OCI-LY7 (cell line): ENCODE measurements around the gene MARK3. TPM values are rescaled to one million over a fixed set of nuclear protein-coding genes. Genes with fewer than 3 reads are reported as not detected.
A peak's percentile ranks its signal among the peaks of the same experiment; 100 is the strongest.
"Not testable (repeated sequence)": the region's sequence is repeated elsewhere in the genome, so short reads cannot be mapped to it uniquely, and the experiment has no call there.

Experiments used
- BruUV-seq: library from RNA; stranded (reverse); fragments of 400-500 nt; replicated peaks from 2 replicates; lab custom pipeline; 2021; lab: Mats Ljungman, UMichigan
- CTCF ChIA-PET: fragments of 300-600 bp; sonication (Branson Sonifier 250); formaldehyde crosslinking; loops from one replicate; lab custom pipeline; 2022; ENCODE audit warnings: antibody characterized with exemption; ENCODE audit not compliant: unreplicated experiment; lab: Charles Lee
- POLR2A ChIA-PET: fragments of 300-600 bp; sonication (Branson Sonifier 250); formaldehyde crosslinking; loops from one replicate; lab custom pipeline; 2022; ENCODE audit warnings: antibody characterized with exemption; lab: Charles Lee
- DNase-seq: peaks from one replicate; pipeline ENCODE4 v3.0.0-alpha.2; 2015; ENCODE audit warnings: low spot score
- H2AFZ ChIP-seq: fragments of 200-600 bp; sonication (generic), shearing (Covaris generic); 2 replicates; pipeline ENCODE4 v1.6.1; 2014; ENCODE audit warnings: mild to moderate bottlenecking, antibody characterized with exemption, low read length, moderate library complexity
- H3K27ac ChIP-seq: fragments of 200-600 bp; sonication (generic); 2 replicates; pipeline ENCODE4 v1.5.1; 2014; ENCODE audit warnings: mixed run types, low read depth, mild to moderate bottlenecking, moderate library complexity, low read length, inconsistent platforms; ENCODE audit not compliant: poor library complexity, severe bottlenecking
- H3K36me3 ChIP-seq: fragments of 200-600 bp; sonication (generic); 2 replicates; pipeline ENCODE4 v1.6.1; 2014; ENCODE audit warnings: mild to moderate bottlenecking, antibody characterized with exemption, low read length, moderate library complexity, mixed read lengths; ENCODE audit not compliant: insufficient read depth
- H3K4me1 ChIP-seq: fragments of 200-600 bp; sonication (generic); 2 replicates; pipeline ENCODE4 v1.5.1; 2014; ENCODE audit warnings: mild to moderate bottlenecking, low read length; ENCODE audit not compliant: insufficient read depth, poor library complexity, severe bottlenecking
- H3K4me2 ChIP-seq: fragments of 200-600 bp; sonication (generic); 2 replicates; pipeline ENCODE4 v1.6.1; 2014; ENCODE audit warnings: mild to moderate bottlenecking, low read length
- H3K4me3 ChIP-seq: fragments of 200-600 bp; sonication (generic); 2 replicates; pipeline ENCODE4 v1.5.1; 2014; ENCODE audit warnings: mild to moderate bottlenecking, low read depth, low read length; ENCODE audit not compliant: poor library complexity, severe bottlenecking
- H3K79me2 ChIP-seq: fragments of 200-600 bp; sonication (generic); 2 replicates; pipeline ENCODE4 v1.6.1; 2016; ENCODE audit warnings: low read depth, mild to moderate bottlenecking, low read length, moderate library complexity, mixed read lengths; ENCODE audit not compliant: insufficient read depth
- H3K9me2 ChIP-seq: fragments of 200-600 bp; sonication (generic); 2 replicates; pipeline ENCODE4 v1.6.1; 2016; ENCODE audit warnings: mild to moderate bottlenecking, low read length, mixed read lengths; ENCODE audit not compliant: insufficient read depth
- H3K9me3 ChIP-seq: fragments of 200-600 bp; sonication (generic); 2 replicates; pipeline ENCODE4 v1.6.1; 2014; ENCODE audit warnings: mild to moderate bottlenecking, mixed run types, low read length, mixed read lengths
- H4K20me1 ChIP-seq: fragments of 200-600 bp; sonication (generic); 2 replicates; pipeline ENCODE4 v1.6.1; 2014; ENCODE audit warnings: mild to moderate bottlenecking, antibody characterized with exemption, low read length, moderate library complexity, mixed read lengths; ENCODE audit not compliant: insufficient read depth
- EZH2phosphoT487 ChIP-seq: fragments of 200-600 bp; sonication (generic); IDR thresholded peaks from 2 replicates; pipeline ENCODE4 v1.6.1; 2018; ENCODE audit warnings: low read depth, borderline replicate concordance, mild to moderate bottlenecking, mixed run types, antibody characterized with exemption, low read length, moderate library complexity, mixed read lengths
- intact Hi-C: fragments of 100-400 bp; cut with micrococcal nuclease; formaldehyde crosslinking; loops from one replicate; pipeline ENCODE4 v1.10.0; 2022; ENCODE audit not compliant: unreplicated experiment
- total RNA-seq, 2 experiments: library from RNA; depleted of rRNA in 1 of 2; stranded (reverse); fragments of >200 nt in 1 of 2; shearing (Covaris generic) in 1 of 2; gene quantifications; 2 replicates each; pipeline ENCODE4 v1.2.3, GENCODE V29; 2014 to 2022
- TF ChIP-seq, protein P1 (sequence below): fragments of 200-600 bp; sonication (generic); conservative IDR thresholded peaks from 2 replicates; pipeline ENCODE4 v1.5.1; 2014; ENCODE audit warnings: mild to moderate bottlenecking, antibody characterized with exemption, low read length, moderate library complexity, mixed read lengths

The MARK3 gene
- total RNA-seq, 2 experiments from 2014 or later: 70.8 to 83.6 TPM

DNA sequence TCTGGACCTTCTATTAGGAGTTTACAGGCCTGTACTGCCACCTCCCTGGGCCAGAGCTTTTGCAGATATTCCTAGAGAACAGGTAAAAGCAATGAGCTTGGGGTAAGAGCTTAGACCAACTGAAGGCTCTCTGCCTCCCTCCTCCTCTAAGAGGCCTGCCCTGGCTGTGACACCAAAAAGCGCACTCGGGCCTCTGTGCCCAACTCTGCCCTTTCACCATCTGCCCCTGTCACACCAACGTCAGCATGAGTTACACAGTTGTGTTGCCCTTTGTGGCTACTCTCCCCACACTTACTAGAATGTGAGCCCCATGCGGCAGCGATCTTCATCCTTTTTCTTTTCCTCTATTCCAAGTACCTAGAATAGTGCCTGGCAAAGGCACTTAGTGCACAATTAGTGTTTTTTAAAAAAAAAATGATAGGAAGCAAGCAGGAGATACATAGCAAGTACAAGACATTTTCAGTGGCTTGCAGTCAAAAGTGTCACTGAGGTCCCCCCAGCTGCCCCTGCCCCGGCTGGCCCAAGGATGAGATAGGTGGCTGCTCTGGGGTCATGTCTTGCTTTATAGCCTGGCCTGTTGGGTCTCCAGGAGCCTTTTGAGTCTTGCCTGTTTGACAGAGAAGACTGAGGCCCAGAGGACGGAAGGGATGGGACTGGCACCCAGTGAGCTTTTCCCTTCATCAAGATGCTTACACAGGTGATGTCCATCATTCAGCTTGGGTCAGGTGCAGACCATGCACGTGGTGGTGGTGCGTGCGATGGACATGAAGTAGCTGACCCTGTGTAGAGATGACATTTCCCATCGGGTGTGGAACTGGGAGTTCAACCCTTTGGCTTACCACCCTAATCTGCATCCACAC, 124.9 kb downstream of the MARK3 start:
- no peak for TF ChIP-seq EZH2phosphoT487
- TF ChIP-seq, protein P1, sequence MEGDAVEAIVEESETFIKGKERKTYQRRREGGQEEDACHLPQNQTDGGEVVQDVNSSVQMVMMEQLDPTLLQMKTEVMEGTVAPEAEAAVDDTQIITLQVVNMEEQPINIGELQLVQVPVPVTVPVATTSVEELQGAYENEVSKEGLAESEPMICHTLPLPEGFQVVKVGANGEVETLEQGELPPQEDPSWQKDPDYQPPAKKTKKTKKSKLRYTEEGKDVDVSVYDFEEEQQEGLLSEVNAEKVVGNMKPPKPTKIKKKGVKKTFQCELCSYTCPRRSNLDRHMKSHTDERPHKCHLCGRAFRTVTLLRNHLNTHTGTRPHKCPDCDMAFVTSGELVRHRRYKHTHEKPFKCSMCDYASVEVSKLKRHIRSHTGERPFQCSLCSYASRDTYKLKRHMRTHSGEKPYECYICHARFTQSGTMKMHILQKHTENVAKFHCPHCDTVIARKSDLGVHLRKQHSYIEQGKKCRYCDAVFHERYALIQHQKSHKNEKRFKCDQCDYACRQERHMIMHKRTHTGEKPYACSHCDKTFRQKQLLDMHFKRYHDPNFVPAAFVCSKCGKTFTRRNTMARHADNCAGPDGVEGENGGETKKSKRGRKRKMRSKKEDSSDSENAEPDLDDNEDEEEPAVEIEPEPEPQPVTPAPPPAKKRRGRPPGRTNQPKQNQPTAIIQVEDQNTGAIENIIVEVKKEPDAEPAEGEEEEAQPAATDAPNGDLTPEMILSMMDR: no peak
- BruUV-seq: no TSS peak
- Histone ChIP-seq H3K4me1 (no peaks in the 10 kb centered on the region), H3K4me3 (no peak overlapping the region), H3K9me2 (no peaks in the 10 kb centered on the region), H3K9me3 (no peaks in the 10 kb centered on the region), H3K27ac (no peak overlapping the region), H3K79me2 (no peaks in the 10 kb centered on the region), H4K20me1 (no peaks in the 10 kb centered on the region), H2AFZ (no peak overlapping the region), H3K36me3 (peaks cover 20% of the 10 kb centered on the region; the same call in 1 of the 2 replicates), H3K4me2 (no peak overlapping the region)
- no peak for DNase-seq
- intact Hi-C loops: no loop called here
- POLR2A ChIA-PET: no interaction called here
- CTCF ChIA-PET: no interaction called here

DNA sequence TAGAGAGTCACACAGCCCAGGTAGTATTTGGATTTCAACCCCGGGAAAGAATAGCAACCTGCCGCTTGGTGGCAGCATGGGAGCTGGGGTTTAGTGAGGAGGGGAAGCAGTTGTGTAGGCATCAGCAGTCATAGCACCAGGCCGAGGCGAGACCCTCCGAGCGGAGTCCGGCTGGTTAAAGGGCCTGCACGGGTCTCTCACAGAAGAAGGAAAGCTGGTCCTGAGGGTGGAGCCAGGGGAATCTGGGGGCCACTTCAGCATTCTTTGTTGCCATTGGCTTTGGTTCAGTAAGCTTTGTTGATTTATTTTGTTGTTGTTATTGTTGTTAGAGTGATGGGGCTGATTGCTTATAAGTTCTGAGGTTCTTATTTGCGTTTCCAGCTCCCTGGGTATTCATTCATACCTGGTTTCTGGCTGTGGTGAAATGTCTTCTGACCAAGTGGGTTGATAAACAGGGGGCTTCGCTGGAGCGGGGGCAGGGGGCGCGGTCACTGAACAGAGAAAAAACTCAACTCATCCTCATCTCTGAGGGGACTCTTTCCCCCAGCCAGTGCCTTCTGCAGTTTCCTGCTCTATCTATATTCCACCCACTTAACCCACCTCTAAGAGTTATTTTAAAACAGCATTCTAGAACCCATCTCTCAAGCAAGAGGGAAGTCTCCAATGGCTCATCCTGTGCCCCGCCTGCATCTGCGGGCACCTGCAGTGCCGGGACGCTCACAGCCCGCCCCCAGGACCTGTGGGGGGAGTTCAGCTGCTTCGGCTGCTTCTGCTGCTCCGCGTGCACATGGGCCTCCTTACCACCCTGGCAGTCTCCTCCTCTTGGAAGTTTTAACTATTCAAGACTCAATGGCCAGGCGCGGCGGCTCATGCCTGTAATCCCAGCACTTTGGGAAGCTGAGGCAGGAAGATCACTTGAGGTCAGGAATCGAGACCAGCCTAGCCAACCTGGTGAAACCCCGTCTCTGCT, 125.8 kb downstream of the MARK3 start:
- no peak overlapping the region for H3K4me3 ChIP-seq
- no peaks in the 10 kb centered on the region for H3K9me2 ChIP-seq
- no peaks in the 10 kb centered on the region for H3K79me2 ChIP-seq
- no peaks in the 10 kb centered on the region for H4K20me1 ChIP-seq
- intact Hi-C loops: no loop called here
- no TSS peak for BruUV-seq
- POLR2A ChIA-PET: interaction anchor here (0.7 kb wide), 1 partner anchor 106 kb away, joined by 5 read pairs; no protein-coding TSS in a partner anchor
- no peak overlapping the region for H3K4me2 ChIP-seq
- no peak overlapping the region for H3K27ac ChIP-seq
- CTCF ChIA-PET: no interaction called here
- H3K4me1 ChIP-seq: no peaks in the 10 kb centered on the region
- DNase-seq: no peak
- H2AFZ ChIP-seq: no peak overlapping the region
- no peaks in the 10 kb centered on the region for H3K9me3 ChIP-seq
- no peak for TF ChIP-seq EZH2phosphoT487
- TF ChIP-seq, protein P1: peak; percentile 55
- peaks cover 16% of the 10 kb centered on the region; the same call in 1 of the 2 replicates for H3K36me3 ChIP-seq

DNA sequence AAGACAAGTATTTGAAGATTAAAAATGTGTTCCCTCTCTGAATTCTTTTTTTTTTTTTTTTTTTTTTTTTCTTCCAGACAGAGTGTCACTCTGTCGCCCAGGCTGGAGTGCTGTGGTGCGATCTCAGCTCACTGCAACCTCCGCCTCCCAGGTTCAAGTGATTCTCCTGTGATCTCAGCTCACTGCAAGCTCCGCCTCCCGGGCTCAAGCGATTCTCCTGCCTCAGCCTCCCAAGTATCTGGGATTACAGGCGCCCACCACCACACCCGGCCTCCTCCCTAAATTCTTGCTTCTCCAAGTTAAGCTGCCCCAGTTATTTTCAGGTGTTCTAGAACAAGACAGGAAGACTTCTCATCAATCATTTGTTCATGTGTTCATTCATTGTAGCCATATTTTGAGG, 127.0 kb downstream of the MARK3 start:
- H3K9me2 ChIP-seq, BruUV-seq, H3K9me3 ChIP-seq, H4K20me1 ChIP-seq, H3K79me2 ChIP-seq, intact Hi-C loops, H3K4me3 ChIP-seq, H3K4me1 ChIP-seq, CTCF ChIA-PET, H3K27ac ChIP-seq, H3K4me2 ChIP-seq, DNase-seq, H2AFZ ChIP-seq: not testable (repeated sequence)
- POLR2A ChIA-PET: interaction anchor here (0.7 kb wide), 1 partner anchor 107 kb away, joined by 5 read pairs; no protein-coding TSS in a partner anchor
- peaks cover 16% of the 10 kb centered on the region; the same call in 1 of the 2 replicates for H3K36me3 ChIP-seq
